Right lobe of liver (tissue), 6 donors: ENCODE measurements around the gene KCNJ6. TPM values are rescaled to one million over a fixed set of nuclear protein-coding genes. Genes with fewer than 3 reads are reported as not detected.

Source experiments
- ATAC-seq, 4 donors: fragments of 200-7000 bp; cut with Tn5 transposase; one replicate each; pipeline ENCODE4 v1.9.1; 2020; ENCODE audit warnings: mild to moderate bottlenecking in 4 of 4, moderate library complexity in 4 of 4
- DNase-seq, 3 donors: peaks; one replicate each; pipeline ENCODE4 v3.0.0-alpha.2; 2020
- H3K27ac ChIP-seq, 3 donors: fragments of 200-600 bp; one replicate each; pipeline ENCODE4 v1.8.0; 2022
- H3K27me3 ChIP-seq, 2 donors: fragments of 200-600 bp; one replicate each; pipeline ENCODE4 v1.8.0; 2022
- H3K36me3 ChIP-seq, 4 donors: fragments of 200-600 bp; sonication (generic) in 1 of 4; one replicate each; pipeline versions ENCODE4 v1.5.1 to v1.8.0; 2017 to 2022; ENCODE audit warnings: control low read depth in 1 of 4
- H3K4me1 ChIP-seq, 4 donors: fragments of 200-600 bp; sonication (generic) in 1 of 4; one replicate each; pipeline versions ENCODE4 v1.5.1 to v1.8.0; 2017 to 2022; ENCODE audit warnings: control low read depth in 1 of 4
- H3K4me3 ChIP-seq, 3 donors: fragments of 200-600 bp; one replicate each; pipeline ENCODE4 v1.8.0; 2022
- H3K9me3 ChIP-seq, 4 donors: fragments of 200-600 bp; sonication (generic) in 1 of 4; one replicate each; pipeline versions ENCODE4 v1.5.1 to v1.8.0; 2017 to 2022; ENCODE audit warnings: control low read depth in 1 of 4
- CTCF ChIP-seq, 4 donors: fragments of 200-600 bp in 3 of 4; fragments of 450-650 bp in 1 of 4; IDR thresholded peaks; one replicate each; pipeline versions ENCODE4 v1.5.1 to v1.8.0; 2016 to 2022; ENCODE audit warnings: antibody characterized with exemption in 4 of 4, mild to moderate bottlenecking in 2 of 4
- POLR2A ChIP-seq: fragments of 450-650 bp; IDR thresholded peaks from one replicate; pipeline ENCODE4 v1.6.1; 2017; ENCODE audit warnings: antibody characterized with exemption, mild to moderate bottlenecking
- WGBS: methylation state at CpG from one replicate; pipeline ENCODE4 v1.1.6; 2018; ENCODE audit warnings: low coverage, low lambda C conversion rate; ENCODE audit not compliant: insufficient coverage; ENCODE audit errors: missing lambda C conversion rate; 5-methylcytosine and 5-hydroxymethylcytosine counted together
- intact Hi-C, 2 donors: fragments of 100-400 bp; cut with DNase I; formaldehyde crosslinking; loops; one replicate each; pipeline versions ENCODE4 v1.11.2 to v1.14.1; 2022
- total RNA-seq, 6 experiments: library from RNA; depleted of rRNA in 2 of 6; stranded (reverse); fragments of >200 nt in 2 of 6; fragmentation: NEBNext Ultra II Directional in 3 of 6; extraction: Animal tissue kit (Norgen Biotek cat#: 25700) in 3 of 6; gene quantifications; one replicate each; pipeline versions ENCODE4 v1.1.0 to v1.2.4, GENCODE V29; 2016 to 2023
- donor health status: DM: no; HTN: yes; CAD: no.
- donor health status: DM: no; HTN: no; CAD: no.
- donor health status: DM: no; HTN: no; CAD: no.
- donor health status: DM: no; HTN: yes; CAD: no.
- donor health status: DM: no; HTN: yes; CAD: no.

KCNJ6 gene
- total RNA-seq, 6 experiments from 2014 or later: under 0.01 to 0.12 TPM; not detected in 4

- intact Hi-C loops: no loop called here
- Histone ChIP-seq H3K27me3 (no peaks in the 10 kb centered on the region), H3K36me3 (no peaks in the 10 kb centered on the region), H3K27ac (no peak overlapping the region), H3K9me3 (no peaks in the 10 kb centered on the region), H3K4me3 (no peak overlapping the region), H3K4me1 (no peaks in the 10 kb centered on the region)
- no peak for ATAC-seq
- DNase-seq: no peak
- no peak for TF ChIP-seq CTCF (IDR thresholded peaks at IDR 0.05)
- no peak for TF ChIP-seq POLR2A
- 53% methylated on average over 1 of the region's 2 CpGs for WGBS
Measured at GRCh38 chr21:37945036-37945435, 28.8 kb upstream of the KCNJ6 start.

DNA sequence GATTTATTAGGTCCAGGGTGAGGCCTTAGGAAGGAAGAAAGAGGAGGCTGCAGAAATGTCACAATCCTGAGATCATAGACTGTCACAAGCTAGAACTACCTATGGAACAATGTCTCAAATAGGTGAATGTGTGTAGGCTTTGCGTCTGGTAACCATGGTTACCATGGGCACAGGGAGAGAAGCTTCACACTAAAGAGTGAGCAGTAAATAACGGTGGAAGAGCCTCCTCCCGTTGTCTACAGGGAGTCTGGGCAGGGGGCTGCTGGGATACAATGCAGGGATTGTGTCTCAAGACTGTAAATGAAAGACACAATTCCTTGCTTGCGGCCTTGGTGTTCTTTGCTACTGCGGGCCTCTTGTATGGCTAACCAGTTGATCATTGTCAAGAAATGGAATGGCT is 28.2 kb upstream of the KCNJ6 start:
- H3K4me3 ChIP-seq: no peak overlapping the region
- DNase-seq: no peak
- no peak overlapping the region for H3K27ac ChIP-seq
- intact Hi-C loops: no loop called here
- ATAC-seq: no peak
- no peaks in the 10 kb centered on the region for H3K9me3 ChIP-seq
- TF ChIP-seq CTCF (IDR thresholded peaks at IDR 0.05): no peak
- no peak for TF ChIP-seq POLR2A
- H3K27me3 ChIP-seq: no peaks in the 10 kb centered on the region
- WGBS: 41% methylated on average over 4 of the region's 5 CpGs
- H3K4me1 ChIP-seq: no peaks in the 10 kb centered on the region
- H3K36me3 ChIP-seq: no peaks in the 10 kb centered on the region

GRCh38 chr21:37940691-37941090 is 24.4 kb upstream of the KCNJ6 start:
- Histone ChIP-seq H3K27ac (no peak overlapping the region), H3K9me3 (no peaks in the 10 kb centered on the region), H3K36me3 (no peaks in the 10 kb centered on the region), H3K4me3 (no peak overlapping the region), H3K4me1 (no peaks in the 10 kb centered on the region), H3K27me3 (no peaks in the 10 kb centered on the region)
- DNase-seq (no peak), ATAC-seq (no peak)
- no peak for TF ChIP-seq CTCF (IDR thresholded peaks at IDR 0.05)
- TF ChIP-seq POLR2A: no peak
- WGBS: 31% methylated on average over 2 of the region's 2 CpGs
- intact Hi-C loops: no loop called here

GRCh38 chr21:37939838-37940237 is 23.6 kb upstream of the KCNJ6 start:
- ATAC-seq: no peak
- TF ChIP-seq CTCF (IDR thresholded peaks at IDR 0.05): no peak
- TF ChIP-seq POLR2A: no peak

GRCh38 chr21:37939251-37939650 is 23.0 kb upstream of the KCNJ6 start:
- H3K9me3 ChIP-seq: no peaks in the 10 kb centered on the region
- TF ChIP-seq CTCF (IDR thresholded peaks at IDR 0.05): no peak
- ATAC-seq (no peak), DNase-seq (no peak)
- no peaks in the 10 kb centered on the region for H3K27me3 ChIP-seq
- intact Hi-C loops: no loop called here
- WGBS: 80% methylated on average over 4 of the region's 4 CpGs
- H3K36me3 ChIP-seq: no peaks in the 10 kb centered on the region
- no peaks in the 10 kb centered on the region for H3K4me1 ChIP-seq
- no peak overlapping the region for H3K4me3 ChIP-seq
- no peak overlapping the region for H3K27ac ChIP-seq

More at GRCh38 chr21:37939838-37940237, 23.6 kb upstream of the KCNJ6 start:
- intact Hi-C loops: no loop called here
- Histone ChIP-seq H3K4me3 (no peak overlapping the region), H3K27me3 (no peaks in the 10 kb centered on the region), H3K36me3 (no peaks in the 10 kb centered on the region), H3K9me3 (no peaks in the 10 kb centered on the region), H3K4me1 (no peaks in the 10 kb centered on the region), H3K27ac (no peak overlapping the region)
- WGBS: 61% methylated on average over 4 of the region's 4 CpGs
- no peak for DNase-seq
